ENCODE data around the gene SMIM5. TPM values are rescaled to one million over a fixed set of nuclear protein-coding genes. Genes with fewer than 3 reads are reported as not detected.
A peak's percentile ranks its signal among the peaks of the same experiment; 100 is the strongest.

SMIM5 gene
- total RNA-seq, 1 experiment from 2014 or later = 0.20 TPM

GRCh38 chr17:75679706-75680211 lies 46.5 kb downstream of the SMIM5 start:
- Histone ChIP-seq H3K36me3 (ENCODE audit: control insufficient read depth, insufficient read depth, low read length) (peaks cover 5% of the 10 kb centered on the region), H3K4me1 (peaks cover 17% of the 10 kb centered on the region), H3K9me3 (no peaks in the 10 kb centered on the region), H3K27me3 (replicated peaks; ENCODE audit: control insufficient read depth, insufficient read depth, low read length) (no peaks in the 10 kb centered on the region), H3K4me3 (ENCODE audit: low read depth, low read length) (no peak overlapping the region)
- Mint-ChIP-seq H3K4me1 (ENCODE audit: low read depth, unreplicated experiment) (peaks cover 23% of the 10 kb centered on the region), H3K36me3 (ENCODE audit: insufficient read depth, unreplicated experiment) (peaks cover 79% of the 10 kb centered on the region), H3K27me3 (ENCODE audit: insufficient read depth, unreplicated experiment) (no peaks in the 10 kb centered on the region), H3K27ac (ENCODE audit: unreplicated experiment) (peak overlapping the region; percentile 27), H3K4me3 (ENCODE audit: unreplicated experiment) (peak overlapping the region; percentile 4), H3K9me3 (ENCODE audit: unreplicated experiment) (no peaks in the 10 kb centered on the region)
- POLR2A ChIA-PET = interaction anchor here (0.6 kb wide), 1 partner anchor 66 kb away, joined by 3 read pairs; no protein-coding TSS in a partner anchor
- peak; percentile 30 to 58 for DNase-seq
- peak; percentile 16 to 30 for TF ChIP-seq CTCF (IDR thresholded peaks at IDR 0.05; ENCODE audit: insufficient read depth in 1 of 2, low read depth in 1 of 2, low read length in 1 of 2, severe bottlenecking in 1 of 2, unreplicated experiment in 1 of 2)
- CTCF ChIA-PET = interaction anchor here (0.9 kb wide), 1 partner anchor 68 kb away, joined by 3 read pairs; no protein-coding TSS in a partner anchor
- intact Hi-C loops (cut with micrococcal nuclease; ENCODE audit: unreplicated experiment) = loop anchor here (1.0 kb wide), 1 partner anchor 68 kb away; no protein-coding TSS in a partner anchor
- no TSS peak for BruUV-seq (replicated peaks)

DNA sequence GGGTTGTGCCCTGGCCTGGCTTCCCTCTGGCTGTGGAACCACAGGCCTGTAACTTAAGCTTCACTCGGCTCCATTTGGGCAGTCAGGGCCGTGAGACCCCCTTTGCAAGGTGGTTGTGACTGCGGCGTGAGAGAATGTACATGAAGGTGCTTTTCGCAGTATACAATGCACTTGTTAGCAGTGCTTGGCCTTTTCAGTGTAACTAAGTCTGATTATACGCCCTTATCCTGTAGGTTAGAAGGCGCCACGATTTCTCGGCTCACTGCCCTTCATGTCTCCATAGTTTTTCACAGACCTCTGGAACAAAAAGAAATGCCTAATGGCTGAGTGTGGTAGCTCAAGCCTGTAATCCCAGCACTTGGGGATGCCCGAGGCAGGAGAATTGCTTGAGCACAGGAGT lies 47.2 kb downstream of the SMIM5 start:
- H3K36me3 Mint-ChIP-seq (ENCODE audit: insufficient read depth, unreplicated experiment) = peaks cover 76% of the 10 kb centered on the region
- Histone ChIP-seq H3K9me3 (no peaks in the 10 kb centered on the region), H3K36me3 (ENCODE audit: control insufficient read depth, insufficient read depth, low read length) (peaks cover 6% of the 10 kb centered on the region), H3K27me3 (replicated peaks; ENCODE audit: control insufficient read depth, insufficient read depth, low read length) (no peaks in the 10 kb centered on the region), H3K4me3 (ENCODE audit: low read depth, low read length) (no peak overlapping the region), H3K4me1 (peaks cover 24% of the 10 kb centered on the region)
- TF ChIP-seq CTCF (IDR thresholded peaks at IDR 0.05; ENCODE audit: insufficient read depth in 1 of 2, low read depth in 1 of 2, low read length in 1 of 2, severe bottlenecking in 1 of 2, unreplicated experiment in 1 of 2) = no peak
- ChIA-PET POLR2A (interaction anchor here (0.6 kb wide), 2 partner anchors 65 to 100 kb away, joined by 3 to 5 read pairs; no protein-coding TSS in a partner anchor), CTCF (interaction anchor here (0.9 kb wide), 1 partner anchor 67 kb away, joined by 3 read pairs; no protein-coding TSS in a partner anchor)
- DNase-seq = no peak
- H3K4me1 Mint-ChIP-seq (ENCODE audit: low read depth, unreplicated experiment) = peaks cover 28% of the 10 kb centered on the region
- H3K27me3 Mint-ChIP-seq (ENCODE audit: insufficient read depth, unreplicated experiment) = no peaks in the 10 kb centered on the region
- no peaks in the 10 kb centered on the region for H3K9me3 Mint-ChIP-seq (ENCODE audit: unreplicated experiment)
- no TSS peak for BruUV-seq (replicated peaks)
- no peak overlapping the region for H3K4me3 Mint-ChIP-seq (ENCODE audit: unreplicated experiment)
- H3K27ac Mint-ChIP-seq (ENCODE audit: unreplicated experiment) = peak overlapping the region; percentile 27
- intact Hi-C loops (cut with micrococcal nuclease; ENCODE audit: unreplicated experiment) = no loop called here

DNA sequence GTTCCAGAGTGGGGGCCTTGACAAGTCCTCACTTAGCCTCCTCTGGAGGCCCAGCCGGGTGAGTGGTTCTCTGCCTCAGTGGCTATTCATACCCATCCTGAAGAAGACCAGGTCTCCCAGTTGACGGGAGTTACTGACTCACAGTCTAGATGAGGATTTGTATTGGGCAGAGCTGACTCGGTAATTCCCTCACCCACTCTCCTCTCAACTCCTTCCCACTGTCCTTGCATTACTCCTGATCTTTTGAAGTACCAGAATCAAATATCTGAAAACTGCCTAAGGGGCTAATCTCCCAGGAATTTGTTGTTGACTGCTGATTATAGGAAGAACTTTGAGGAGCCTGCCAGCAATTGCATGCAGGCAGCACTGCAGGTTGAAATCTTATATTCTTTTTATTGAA lies 48.1 kb downstream of the SMIM5 start:
- no peak overlapping the region for H3K4me3 ChIP-seq (ENCODE audit: low read depth, low read length)
- H3K9me3 ChIP-seq = no peaks in the 10 kb centered on the region
- Mint-ChIP-seq H3K4me3 (ENCODE audit: unreplicated experiment) (no peak overlapping the region), H3K27ac (ENCODE audit: unreplicated experiment) (no peak overlapping the region), H3K27me3 (ENCODE audit: insufficient read depth, unreplicated experiment) (no peaks in the 10 kb centered on the region), H3K36me3 (ENCODE audit: insufficient read depth, unreplicated experiment) (peaks cover 78% of the 10 kb centered on the region), H3K4me1 (ENCODE audit: low read depth, unreplicated experiment) (peaks cover 33% of the 10 kb centered on the region), H3K9me3 (ENCODE audit: unreplicated experiment) (no peaks in the 10 kb centered on the region)
- intact Hi-C loops (cut with micrococcal nuclease; ENCODE audit: unreplicated experiment) = no loop called here
- no peak for DNase-seq
- H3K27me3 ChIP-seq (replicated peaks; ENCODE audit: control insufficient read depth, insufficient read depth, low read length) = no peaks in the 10 kb centered on the region
- BruUV-seq (replicated peaks) = no TSS peak
- H3K36me3 ChIP-seq (ENCODE audit: control insufficient read depth, insufficient read depth, low read length) = peaks cover 6% of the 10 kb centered on the region
- CTCF ChIA-PET = no interaction called here
- TF ChIP-seq CTCF (IDR thresholded peaks at IDR 0.05; ENCODE audit: insufficient read depth in 1 of 2, low read depth in 1 of 2, low read length in 1 of 2, severe bottlenecking in 1 of 2, unreplicated experiment in 1 of 2) = no peak
- POLR2A ChIA-PET = no interaction called here
- H3K4me1 ChIP-seq = peaks cover 30% of the 10 kb centered on the region
